ENCODE measurements around the gene MYRFL.

The MYRFL gene

GRCh38 chr12:69904777-69905176 is 79.8 kb downstream of the MYRFL start:
- no peak for TF ChIP-seq PPARA (CRISPR knock-in tag; IDR thresholded peaks at IDR 0.05; ENCODE audit: borderline replicate concordance)
- no peak for TF ChIP-seq ZC3H10 (CRISPR knock-in tag; IDR thresholded peaks at IDR 0.05)
- no peak for TF ChIP-seq ARNTL (CRISPR knock-in tag; IDR thresholded peaks at IDR 0.05; ENCODE audit: borderline replicate concordance, low read depth)
- no peak for TF ChIP-seq ESRRG (CRISPR knock-in tag; IDR thresholded peaks at IDR 0.05)
- peak; percentile 59 for ATAC-seq

GRCh38 chr12:69905801-69906200 is 80.8 kb downstream of the MYRFL start:
- TF ChIP-seq ZFP30 (CRISPR knock-in tag; IDR thresholded peaks at IDR 0.05) = no peak
- no peak for TF ChIP-seq ARNTL (CRISPR knock-in tag; IDR thresholded peaks at IDR 0.05; ENCODE audit: borderline replicate concordance, low read depth)
- TF ChIP-seq CSDC2 (CRISPR knock-in tag; IDR thresholded peaks at IDR 0.05) = no peak
- TF ChIP-seq ISL1 (CRISPR knock-in tag; IDR thresholded peaks at IDR 0.05) = no peak
- no peak for TF ChIP-seq OSR1 (CRISPR knock-in tag; IDR thresholded peaks at IDR 0.05)
- TF ChIP-seq, protein P1, sequence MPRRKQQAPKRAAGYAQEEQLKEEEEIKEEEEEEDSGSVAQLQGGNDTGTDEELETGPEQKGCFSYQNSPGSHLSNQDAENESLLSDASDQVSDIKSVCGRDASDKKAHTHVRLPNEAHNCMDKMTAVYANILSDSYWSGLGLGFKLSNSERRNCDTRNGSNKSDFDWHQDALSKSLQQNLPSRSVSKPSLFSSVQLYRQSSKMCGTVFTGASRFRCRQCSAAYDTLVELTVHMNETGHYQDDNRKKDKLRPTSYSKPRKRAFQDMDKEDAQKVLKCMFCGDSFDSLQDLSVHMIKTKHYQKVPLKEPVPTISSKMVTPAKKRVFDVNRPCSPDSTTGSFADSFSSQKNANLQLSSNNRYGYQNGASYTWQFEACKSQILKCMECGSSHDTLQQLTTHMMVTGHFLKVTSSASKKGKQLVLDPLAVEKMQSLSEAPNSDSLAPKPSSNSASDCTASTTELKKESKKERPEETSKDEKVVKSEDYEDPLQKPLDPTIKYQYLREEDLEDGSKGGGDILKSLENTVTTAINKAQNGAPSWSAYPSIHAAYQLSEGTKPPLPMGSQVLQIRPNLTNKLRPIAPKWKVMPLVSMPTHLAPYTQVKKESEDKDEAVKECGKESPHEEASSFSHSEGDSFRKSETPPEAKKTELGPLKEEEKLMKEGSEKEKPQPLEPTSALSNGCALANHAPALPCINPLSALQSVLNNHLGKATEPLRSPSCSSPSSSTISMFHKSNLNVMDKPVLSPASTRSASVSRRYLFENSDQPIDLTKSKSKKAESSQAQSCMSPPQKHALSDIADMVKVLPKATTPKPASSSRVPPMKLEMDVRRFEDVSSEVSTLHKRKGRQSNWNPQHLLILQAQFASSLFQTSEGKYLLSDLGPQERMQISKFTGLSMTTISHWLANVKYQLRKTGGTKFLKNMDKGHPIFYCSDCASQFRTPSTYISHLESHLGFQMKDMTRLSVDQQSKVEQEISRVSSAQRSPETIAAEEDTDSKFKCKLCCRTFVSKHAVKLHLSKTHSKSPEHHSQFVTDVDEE (CRISPR knock-in tag; IDR thresholded peaks at IDR 0.05) = no peak
- TF ChIP-seq POU6F1 (CRISPR knock-in tag; IDR thresholded peaks at IDR 0.05; ENCODE audit: borderline replicate concordance, low read depth) = no peak
- TF ChIP-seq, protein P2, sequence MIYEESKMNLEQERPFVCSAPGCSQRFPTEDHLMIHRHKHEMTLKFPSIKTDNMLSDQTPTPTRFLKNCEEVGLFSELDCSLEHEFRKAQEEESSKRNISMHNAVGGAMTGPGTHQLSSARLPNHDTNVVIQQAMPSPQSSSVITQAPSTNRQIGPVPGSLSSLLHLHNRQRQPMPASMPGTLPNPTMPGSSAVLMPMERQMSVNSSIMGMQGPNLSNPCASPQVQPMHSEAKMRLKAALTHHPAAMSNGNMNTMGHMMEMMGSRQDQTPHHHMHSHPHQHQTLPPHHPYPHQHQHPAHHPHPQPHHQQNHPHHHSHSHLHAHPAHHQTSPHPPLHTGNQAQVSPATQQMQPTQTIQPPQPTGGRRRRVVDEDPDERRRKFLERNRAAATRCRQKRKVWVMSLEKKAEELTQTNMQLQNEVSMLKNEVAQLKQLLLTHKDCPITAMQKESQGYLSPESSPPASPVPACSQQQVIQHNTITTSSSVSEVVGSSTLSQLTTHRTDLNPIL (CRISPR knock-in tag; IDR thresholded peaks at IDR 0.05; ENCODE audit: low read depth) = no peak
- no peak for TF ChIP-seq BACH2 (CRISPR knock-in tag; IDR thresholded peaks at IDR 0.05; ENCODE audit: borderline replicate concordance)
- no peak for TF ChIP-seq RARB (CRISPR knock-in tag; IDR thresholded peaks at IDR 0.05)
- no peak for TF ChIP-seq TCF4 (CRISPR knock-in tag; IDR thresholded peaks at IDR 0.05; ENCODE audit: borderline replicate concordance)
- TF ChIP-seq ESRRG (CRISPR knock-in tag; IDR thresholded peaks at IDR 0.05) = no peak
- TF ChIP-seq ZNF70 (CRISPR knock-in tag; IDR thresholded peaks at IDR 0.05) = no peak
- TF ChIP-seq TOX (CRISPR knock-in tag; IDR thresholded peaks at IDR 0.05; ENCODE audit: borderline replicate concordance) = no peak
- TF ChIP-seq, protein P3, sequence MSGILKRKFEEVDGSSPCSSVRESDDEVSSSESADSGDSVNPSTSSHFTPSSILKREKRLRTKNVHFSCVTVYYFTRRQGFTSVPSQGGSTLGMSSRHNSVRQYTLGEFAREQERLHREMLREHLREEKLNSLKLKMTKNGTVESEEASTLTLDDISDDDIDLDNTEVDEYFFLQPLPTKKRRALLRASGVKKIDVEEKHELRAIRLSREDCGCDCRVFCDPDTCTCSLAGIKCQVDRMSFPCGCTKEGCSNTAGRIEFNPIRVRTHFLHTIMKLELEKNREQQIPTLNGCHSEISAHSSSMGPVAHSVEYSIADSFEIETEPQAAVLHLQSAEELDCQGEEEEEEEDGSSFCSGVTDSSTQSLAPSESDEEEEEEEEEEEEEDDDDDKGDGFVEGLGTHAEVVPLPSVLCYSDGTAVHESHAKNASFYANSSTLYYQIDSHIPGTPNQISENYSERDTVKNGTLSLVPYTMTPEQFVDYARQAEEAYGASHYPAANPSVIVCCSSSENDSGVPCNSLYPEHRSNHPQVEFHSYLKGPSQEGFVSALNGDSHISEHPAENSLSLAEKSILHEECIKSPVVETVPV (CRISPR knock-in tag; IDR thresholded peaks at IDR 0.05) = no peak
- no peak for TF ChIP-seq ZNF8 (CRISPR knock-in tag; IDR thresholded peaks at IDR 0.05)
- TF ChIP-seq ZC3H10 (CRISPR knock-in tag; IDR thresholded peaks at IDR 0.05) = no peak
- TF ChIP-seq SNAI2 (CRISPR knock-in tag; IDR thresholded peaks at IDR 0.05) = no peak
- TF ChIP-seq GLIS3 (CRISPR knock-in tag; IDR thresholded peaks at IDR 0.05) = no peak
- ATAC-seq = no peak

DNA sequence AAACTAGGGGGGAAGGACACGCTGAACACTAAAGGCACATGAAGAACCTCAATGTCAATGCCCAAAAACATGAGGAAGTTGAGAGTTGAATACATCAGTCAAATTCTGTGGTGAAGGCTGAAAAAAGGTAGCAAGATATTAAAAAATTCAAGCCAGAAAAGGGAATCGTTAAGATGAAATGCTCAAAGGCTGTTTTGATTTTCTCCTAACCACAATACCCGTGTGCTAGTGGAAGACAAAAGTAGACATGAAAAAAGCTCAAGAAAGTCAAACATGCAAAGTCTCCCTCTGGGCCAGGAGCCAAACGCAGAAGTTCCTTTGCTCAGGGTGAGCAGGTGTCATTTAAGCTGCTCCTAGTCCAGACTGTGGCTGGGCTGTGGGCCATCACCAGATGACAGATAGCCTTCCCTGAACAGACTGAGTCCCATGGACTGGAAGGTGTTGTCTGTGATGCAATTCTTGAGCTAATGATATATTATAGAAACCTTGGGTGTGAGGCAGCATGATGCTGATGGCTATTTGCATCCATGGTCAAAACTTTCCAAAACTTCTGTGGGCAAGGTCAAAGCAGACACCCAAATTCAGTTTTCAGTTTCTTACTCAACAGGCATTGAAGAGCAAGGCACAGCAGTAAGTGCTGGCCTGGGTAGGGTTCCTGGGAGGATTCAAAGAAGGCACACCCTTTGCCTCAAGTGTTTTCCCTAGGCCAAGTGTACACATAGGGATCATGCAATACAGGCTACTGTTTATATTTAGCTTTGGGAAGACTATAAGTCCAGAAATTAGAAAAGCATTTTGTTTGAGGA is 81.6 kb downstream of the MYRFL start:
- ATAC-seq = no peak
- TF ChIP-seq ZNF565 (CRISPR knock-in tag; conservative IDR thresholded peaks at IDR 0.05; ENCODE audit: low read depth) = no peak
- TF ChIP-seq, protein P3 (CRISPR knock-in tag; IDR thresholded peaks at IDR 0.05) = no peak
- TF ChIP-seq SNAI2 (CRISPR knock-in tag; IDR thresholded peaks at IDR 0.05) = no peak
- no peak for TF ChIP-seq RARB (CRISPR knock-in tag; IDR thresholded peaks at IDR 0.05)
- TF ChIP-seq ZNF8 (CRISPR knock-in tag; IDR thresholded peaks at IDR 0.05) = no peak
- no peak for TF ChIP-seq ZFP30 (CRISPR knock-in tag; IDR thresholded peaks at IDR 0.05)
- TF ChIP-seq GLIS3 (CRISPR knock-in tag; IDR thresholded peaks at IDR 0.05) = no peak
- TF ChIP-seq, protein P2 (CRISPR knock-in tag; IDR thresholded peaks at IDR 0.05; ENCODE audit: low read depth) = no peak
- TF ChIP-seq ZFP3 (CRISPR knock-in tag; IDR thresholded peaks at IDR 0.05) = no peak
